Fibroblast of lung (primary cell): Measurements from ENCODE around the gene UBE2L3.

Experiments used
- EZH2 ChIP-seq: IDR thresholded peaks from 2 replicates; pipeline ENCODE4 v1.5.1; 2012; ENCODE audit warnings: low read length, control low read depth, mild to moderate bottlenecking; ENCODE audit errors: missing control alignments
- TF ChIP-seq, protein P1 (sequence below), 2 donors: IDR thresholded peaks in 1 of 2; conservative IDR thresholded peaks in 1 of 2; 1 replicate in 1 of 2; 2 replicates in 1 of 2; pipeline ENCODE4 v1.5.1; 2011 to 2012; ENCODE audit warnings: low read length in 2 of 2, control low read depth in 1 of 2, inconsistent platforms in 1 of 2, low read depth in 1 of 2, mild to moderate bottlenecking in 1 of 2

- TF ChIP-seq, protein P1, sequence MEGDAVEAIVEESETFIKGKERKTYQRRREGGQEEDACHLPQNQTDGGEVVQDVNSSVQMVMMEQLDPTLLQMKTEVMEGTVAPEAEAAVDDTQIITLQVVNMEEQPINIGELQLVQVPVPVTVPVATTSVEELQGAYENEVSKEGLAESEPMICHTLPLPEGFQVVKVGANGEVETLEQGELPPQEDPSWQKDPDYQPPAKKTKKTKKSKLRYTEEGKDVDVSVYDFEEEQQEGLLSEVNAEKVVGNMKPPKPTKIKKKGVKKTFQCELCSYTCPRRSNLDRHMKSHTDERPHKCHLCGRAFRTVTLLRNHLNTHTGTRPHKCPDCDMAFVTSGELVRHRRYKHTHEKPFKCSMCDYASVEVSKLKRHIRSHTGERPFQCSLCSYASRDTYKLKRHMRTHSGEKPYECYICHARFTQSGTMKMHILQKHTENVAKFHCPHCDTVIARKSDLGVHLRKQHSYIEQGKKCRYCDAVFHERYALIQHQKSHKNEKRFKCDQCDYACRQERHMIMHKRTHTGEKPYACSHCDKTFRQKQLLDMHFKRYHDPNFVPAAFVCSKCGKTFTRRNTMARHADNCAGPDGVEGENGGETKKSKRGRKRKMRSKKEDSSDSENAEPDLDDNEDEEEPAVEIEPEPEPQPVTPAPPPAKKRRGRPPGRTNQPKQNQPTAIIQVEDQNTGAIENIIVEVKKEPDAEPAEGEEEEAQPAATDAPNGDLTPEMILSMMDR (conservative IDR thresholded peaks at IDR 0.05 in 1 of 2, IDR thresholded peaks at IDR 0.05 in 1 of 2; ENCODE audit: low read depth in 1 of 2, low read length in 2 of 2): no peak
- TF ChIP-seq EZH2: no peak
Observed at GRCh38 chr22:21636629-21637218, 69.2 kb downstream of the UBE2L3 start.
